Measurements from ENCODE around the gene AFAP1. TPM values are rescaled to one million over a fixed set of nuclear protein-coding genes. Genes with fewer than 3 reads are reported as not detected.

The AFAP1 gene
- total RNA-seq, 1 experiment from 2014 or later: 22.5 TPM

DNA sequence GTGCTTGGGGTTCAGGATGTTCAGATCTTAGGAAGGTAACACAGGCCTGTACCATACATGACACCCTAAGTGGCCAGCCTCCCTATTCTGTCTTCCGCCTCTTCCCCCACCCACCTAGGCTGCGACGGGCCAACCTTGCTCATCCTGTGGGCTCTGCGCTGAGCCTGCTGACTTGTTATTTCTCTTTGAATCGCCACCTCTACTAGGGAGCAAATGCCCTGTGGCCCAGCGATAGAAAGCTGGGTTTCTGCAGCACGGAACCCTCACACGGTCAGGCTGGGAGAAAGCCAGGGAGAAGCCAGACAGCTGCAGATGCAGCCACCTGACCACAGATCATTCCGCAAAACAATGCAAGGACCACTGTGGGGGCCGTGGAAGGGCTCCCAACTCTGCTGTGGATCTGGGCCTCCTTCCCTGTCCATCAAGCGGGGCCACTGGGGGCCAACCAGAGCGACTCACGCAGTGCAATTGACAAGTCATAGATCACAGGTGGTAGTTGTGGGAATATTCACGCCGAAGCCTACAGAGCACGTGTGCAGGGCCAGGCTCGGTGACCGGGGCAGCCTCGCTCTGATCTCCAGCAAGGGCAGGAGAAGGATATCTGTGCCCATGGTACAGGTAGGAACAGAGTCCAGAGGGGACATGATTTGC is 227.5 kb downstream of the AFAP1 start:
- H3K27ac Mint-ChIP-seq (ENCODE audit: low read depth, unreplicated experiment): no peak overlapping the region
- no peaks in the 10 kb centered on the region for H3K36me3 Mint-ChIP-seq (ENCODE audit: insufficient read depth, unreplicated experiment)
- ChIA-PET POLR2A (no interaction called here), CTCF (interaction anchor here (2.0 kb wide), 1 partner anchor 8 kb away, joined by 4 read pairs; no protein-coding TSS in a partner anchor)
- H3K4me3 Mint-ChIP-seq (ENCODE audit: unreplicated experiment): no peak overlapping the region
- DNase-seq (ENCODE audit: unreplicated experiment): no peak
- no TSS peak for BruUV-seq (replicated peaks)
- TF ChIP-seq, protein P1, sequence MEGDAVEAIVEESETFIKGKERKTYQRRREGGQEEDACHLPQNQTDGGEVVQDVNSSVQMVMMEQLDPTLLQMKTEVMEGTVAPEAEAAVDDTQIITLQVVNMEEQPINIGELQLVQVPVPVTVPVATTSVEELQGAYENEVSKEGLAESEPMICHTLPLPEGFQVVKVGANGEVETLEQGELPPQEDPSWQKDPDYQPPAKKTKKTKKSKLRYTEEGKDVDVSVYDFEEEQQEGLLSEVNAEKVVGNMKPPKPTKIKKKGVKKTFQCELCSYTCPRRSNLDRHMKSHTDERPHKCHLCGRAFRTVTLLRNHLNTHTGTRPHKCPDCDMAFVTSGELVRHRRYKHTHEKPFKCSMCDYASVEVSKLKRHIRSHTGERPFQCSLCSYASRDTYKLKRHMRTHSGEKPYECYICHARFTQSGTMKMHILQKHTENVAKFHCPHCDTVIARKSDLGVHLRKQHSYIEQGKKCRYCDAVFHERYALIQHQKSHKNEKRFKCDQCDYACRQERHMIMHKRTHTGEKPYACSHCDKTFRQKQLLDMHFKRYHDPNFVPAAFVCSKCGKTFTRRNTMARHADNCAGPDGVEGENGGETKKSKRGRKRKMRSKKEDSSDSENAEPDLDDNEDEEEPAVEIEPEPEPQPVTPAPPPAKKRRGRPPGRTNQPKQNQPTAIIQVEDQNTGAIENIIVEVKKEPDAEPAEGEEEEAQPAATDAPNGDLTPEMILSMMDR (IDR thresholded peaks at IDR 0.05; ENCODE audit: unreplicated experiment): no peak
- H3K4me1 Mint-ChIP-seq (ENCODE audit: insufficient read depth, unreplicated experiment): no peaks in the 10 kb centered on the region
- H3K27me3 Mint-ChIP-seq (ENCODE audit: insufficient read depth, unreplicated experiment): peaks cover 14% of the 10 kb centered on the region
- H3K9me3 Mint-ChIP-seq (ENCODE audit: unreplicated experiment): no peaks in the 10 kb centered on the region
- intact Hi-C loops (cut with micrococcal nuclease): loop anchor here (10.0 kb wide), 1 partner anchor 387 kb away; no protein-coding TSS in a partner anchor

DNA sequence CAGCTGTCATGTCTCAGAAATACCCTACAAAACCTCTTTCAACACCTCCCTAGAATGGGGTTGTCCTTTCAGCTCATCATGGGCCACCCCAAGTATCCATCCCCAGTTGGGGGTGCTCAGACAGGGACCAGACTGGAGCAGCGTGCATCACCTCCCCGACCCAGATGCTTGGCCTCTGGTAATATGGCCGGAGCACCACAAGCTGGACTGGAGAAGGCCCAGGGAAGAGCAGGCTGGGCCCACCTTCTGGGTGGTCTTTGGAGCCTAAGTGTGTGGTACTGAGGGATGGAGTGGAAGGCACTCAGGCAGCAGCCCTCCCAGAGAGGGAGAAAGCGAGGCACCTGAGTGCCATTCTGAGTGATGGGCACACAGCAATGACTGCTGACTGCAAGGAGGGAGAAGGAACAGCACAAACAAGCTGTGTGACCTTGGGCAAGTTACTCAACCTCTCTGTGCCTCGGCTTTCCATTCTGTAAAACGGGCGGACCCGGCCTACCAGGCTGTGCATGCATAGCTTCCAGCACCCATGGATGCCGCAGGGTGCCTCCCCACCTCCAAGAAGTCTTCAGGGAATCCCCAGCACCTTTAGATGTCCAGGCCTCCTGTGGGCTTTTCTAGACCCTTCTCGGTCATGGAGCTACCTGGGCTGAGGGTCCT is 228.2 kb downstream of the AFAP1 start:
- Mint-ChIP-seq H3K27ac (ENCODE audit: low read depth, unreplicated experiment) (no peak overlapping the region), H3K27me3 (ENCODE audit: insufficient read depth, unreplicated experiment) (peaks cover 8% of the 10 kb centered on the region), H3K9me3 (ENCODE audit: unreplicated experiment) (no peaks in the 10 kb centered on the region), H3K4me3 (ENCODE audit: unreplicated experiment) (no peak overlapping the region), H3K4me1 (ENCODE audit: insufficient read depth, unreplicated experiment) (no peaks in the 10 kb centered on the region), H3K36me3 (ENCODE audit: insufficient read depth, unreplicated experiment) (no peaks in the 10 kb centered on the region)
- CTCF ChIA-PET: interaction anchor here (2.0 kb wide), 1 partner anchor 8 kb away, joined by 4 read pairs; no protein-coding TSS in a partner anchor
- TF ChIP-seq, protein P1 (IDR thresholded peaks at IDR 0.05; ENCODE audit: unreplicated experiment): no peak
- POLR2A ChIA-PET: no interaction called here
- DNase-seq (ENCODE audit: unreplicated experiment): no peak
- intact Hi-C loops (cut with micrococcal nuclease): loop anchor here (10.0 kb wide), 1 partner anchor 387 kb away; no protein-coding TSS in a partner anchor
- BruUV-seq (replicated peaks): no TSS peak

DNA sequence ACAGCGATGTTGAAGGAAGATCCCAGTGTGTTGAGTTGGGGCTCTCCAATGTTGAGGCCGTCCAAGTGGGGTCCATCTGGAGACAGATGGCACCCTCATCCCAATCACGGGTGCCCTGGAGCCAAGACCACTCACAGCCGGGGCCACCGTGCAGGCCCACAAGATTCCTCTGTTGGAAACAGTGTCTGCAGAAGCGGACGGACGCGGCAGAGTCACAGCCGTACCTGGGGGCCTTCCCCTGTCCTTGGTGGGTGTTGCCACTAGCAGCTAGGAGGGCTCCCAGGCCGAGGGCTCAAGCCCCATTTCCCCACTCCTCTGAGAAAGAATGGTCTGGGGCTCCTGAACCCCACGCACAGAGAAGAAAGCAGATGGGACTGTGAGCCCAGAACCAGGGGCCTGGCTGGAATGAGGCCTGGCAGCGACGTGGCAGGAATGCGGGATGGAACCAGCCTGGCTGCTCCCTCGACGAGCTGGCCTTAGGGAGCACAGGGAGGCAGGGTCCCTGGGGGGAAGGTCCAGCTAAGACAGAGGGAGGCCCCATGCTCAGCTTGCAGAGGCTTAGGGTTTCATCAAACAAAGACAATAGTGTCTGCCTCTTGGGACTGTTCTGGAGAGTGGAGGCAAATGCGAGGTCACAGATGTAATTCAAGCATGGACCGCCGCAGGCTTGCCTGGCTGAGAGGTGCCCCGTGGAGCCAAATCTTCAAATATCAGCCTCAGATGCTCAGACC is 228.9 kb downstream of the AFAP1 start:
- intact Hi-C loops (cut with micrococcal nuclease): loop anchor here (10.0 kb wide), 1 partner anchor 386 kb away; no protein-coding TSS in a partner anchor
- ChIA-PET POLR2A (no interaction called here), CTCF (interaction anchor here (2.0 kb wide), 1 partner anchor 9 kb away, joined by 4 read pairs; no protein-coding TSS in a partner anchor)
- Mint-ChIP-seq H3K36me3 (ENCODE audit: insufficient read depth, unreplicated experiment) (no peaks in the 10 kb centered on the region), H3K4me1 (ENCODE audit: insufficient read depth, unreplicated experiment) (no peaks in the 10 kb centered on the region), H3K4me3 (ENCODE audit: unreplicated experiment) (no peak overlapping the region), H3K27me3 (ENCODE audit: insufficient read depth, unreplicated experiment) (peaks cover under 1% of the 10 kb centered on the region), H3K9me3 (ENCODE audit: unreplicated experiment) (no peaks in the 10 kb centered on the region), H3K27ac (ENCODE audit: low read depth, unreplicated experiment) (no peak overlapping the region)
- no TSS peak for BruUV-seq (replicated peaks)
- no peak for DNase-seq (ENCODE audit: unreplicated experiment)
- TF ChIP-seq, protein P1 (IDR thresholded peaks at IDR 0.05; ENCODE audit: unreplicated experiment): no peak

DNA sequence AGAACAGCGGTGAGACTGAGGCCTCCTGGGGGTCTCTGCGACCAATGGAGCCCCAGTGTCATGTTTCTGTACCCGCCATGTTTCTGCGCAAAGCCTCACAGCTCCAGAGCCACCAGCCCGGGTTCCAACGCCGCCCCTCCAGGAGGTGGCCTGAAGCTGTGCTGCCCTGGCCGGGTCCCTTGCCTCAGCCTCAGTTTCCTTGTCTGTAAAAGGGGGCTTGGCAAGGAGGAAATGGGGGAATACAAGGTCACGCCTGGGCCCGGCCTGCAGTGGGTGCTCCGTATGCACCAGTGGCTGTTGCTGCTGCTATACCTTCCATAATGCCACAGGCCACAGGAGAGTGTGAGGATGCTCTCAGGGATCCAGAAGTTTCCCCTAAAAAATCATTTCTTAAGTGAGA is 229.5 kb downstream of the AFAP1 start:
- Mint-ChIP-seq H3K4me1 (ENCODE audit: insufficient read depth, unreplicated experiment) (no peaks in the 10 kb centered on the region), H3K9me3 (ENCODE audit: unreplicated experiment) (no peaks in the 10 kb centered on the region), H3K4me3 (ENCODE audit: unreplicated experiment) (no peak overlapping the region), H3K36me3 (ENCODE audit: insufficient read depth, unreplicated experiment) (no peaks in the 10 kb centered on the region), H3K27me3 (ENCODE audit: insufficient read depth, unreplicated experiment) (no peaks in the 10 kb centered on the region), H3K27ac (ENCODE audit: low read depth, unreplicated experiment) (no peak overlapping the region)
- no TSS peak for BruUV-seq (replicated peaks)
- ChIA-PET POLR2A (no interaction called here), CTCF (interaction anchor here (2.0 kb wide), 1 partner anchor 10 kb away, joined by 4 read pairs; no protein-coding TSS in a partner anchor)
- intact Hi-C loops (cut with micrococcal nuclease): loop anchor here (10.0 kb wide), 1 partner anchor 385 kb away; no protein-coding TSS in a partner anchor
- TF ChIP-seq, protein P1 (IDR thresholded peaks at IDR 0.05; ENCODE audit: unreplicated experiment): no peak
- no peak for DNase-seq (ENCODE audit: unreplicated experiment)

Data from MCF 10A (cell line).